PFSK-1 (cell line): ENCODE measurements around the gene CASP7. TPM values are rescaled to one million over a fixed set of nuclear protein-coding genes. Genes with fewer than 3 reads are reported as not detected.

Source experiments
- FOXP2 ChIP-seq: optimal IDR thresholded peaks from 2 replicates; pipeline ENCODE3; 2011; ENCODE audit warnings: borderline replicate concordance, control low read depth, inconsistent platforms; ENCODE audit not compliant: insufficient read depth; ENCODE audit errors: extremely low read length, extremely low read depth
- POLR2AphosphoS5 ChIP-seq: IDR thresholded peaks from 2 replicates; pipeline ENCODE4 v1.6.1; 2012; ENCODE audit warnings: low read depth, mild to moderate bottlenecking, control low read depth, low read length, moderate library complexity
- REST ChIP-seq, 2 experiments: IDR thresholded peaks; 2 replicates each; pipeline versions ENCODE4 v1.6.1 to v1.8.0; 2011 to 2012; ENCODE audit warnings: low read depth in 2 of 2, low read length in 2 of 2, control low read depth in 1 of 2, inconsistent platforms in 1 of 2, mild to moderate bottlenecking in 1 of 2, moderate library complexity in 1 of 2; ENCODE audit not compliant: insufficient read depth in 1 of 2
- SIN3A ChIP-seq: IDR thresholded peaks from 2 replicates; pipeline ENCODE4 v1.6.1; 2012; ENCODE audit warnings: mild to moderate bottlenecking, low read length, moderate library complexity, borderline replicate concordance; ENCODE audit not compliant: insufficient read depth
- TAF1 ChIP-seq: IDR thresholded peaks from 2 replicates; pipeline ENCODE4 v1.6.1; 2012; ENCODE audit warnings: low read length, control low read depth, borderline replicate concordance; ENCODE audit not compliant: insufficient read depth
- polyA plus RNA-seq: library from polyadenylated mRNA; unstranded; fragments of >200 nt; gene quantifications from one replicate; pipeline ENCODE4 v1.2.1, GENCODE V29; 2012; ENCODE audit warnings: low read depth, missing spikeins; ENCODE audit not compliant: insufficient read length

Gene CASP7
- 4.3 TPM for polyA plus RNA-seq

- TF ChIP-seq REST (IDR thresholded peaks at IDR 0.05; ENCODE audit: insufficient read depth in 1 of 2, low read depth in 2 of 2, low read length in 2 of 2): no peak
- TF ChIP-seq SIN3A: no peak
- TF ChIP-seq TAF1: no peak
- TF ChIP-seq POLR2AphosphoS5: no peak
- no peak for TF ChIP-seq FOXP2
Measured at GRCh38 chr10:113679463-113680189, at the start of gene CASP7. CASP7 (plus strand) TSS chr10:113679912; CDS start chr10:113697494, 17,582 bp downstream.

DNA sequence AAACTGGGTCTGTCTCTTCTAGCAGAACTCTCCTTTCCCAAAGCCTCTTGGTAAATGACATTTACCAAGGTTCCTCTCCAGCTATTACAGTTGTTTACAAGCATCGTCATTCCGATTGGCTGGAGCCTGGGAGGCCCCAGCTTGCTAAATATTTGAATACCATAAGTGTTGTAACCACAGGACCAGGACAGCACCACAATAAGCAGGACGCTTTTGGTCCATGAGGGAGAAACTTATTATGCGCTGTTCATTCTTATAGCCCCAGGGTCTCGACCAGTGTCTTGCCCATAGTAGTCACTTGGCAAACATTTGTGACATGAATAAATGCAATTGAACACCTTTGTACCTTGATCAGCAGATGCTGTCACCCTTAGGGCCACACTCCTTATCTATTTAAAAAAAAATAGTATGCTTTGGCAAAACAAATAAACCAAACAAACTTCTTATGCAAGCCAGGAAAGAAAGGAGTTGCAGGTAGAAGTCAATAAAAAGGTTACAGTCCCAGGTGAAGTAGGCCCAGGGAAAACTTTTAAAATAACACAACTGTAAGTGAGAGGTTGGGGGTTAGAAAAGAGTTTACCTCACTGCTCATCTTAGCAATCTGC lies 48.7 kb upstream of the CASP7 start:
- TF ChIP-seq POLR2AphosphoS5 (no peak), FOXP2 (no peak), SIN3A (no peak), TAF1 (no peak), REST (IDR thresholded peaks at IDR 0.05; ENCODE audit: insufficient read depth in 1 of 2, low read depth in 2 of 2, low read length in 2 of 2) (no peak)

GRCh38 chr10:113631684-113632367 lies 47.9 kb upstream of the CASP7 start:
- TF ChIP-seq SIN3A (no peak), TAF1 (no peak), POLR2AphosphoS5 (no peak), REST (IDR thresholded peaks at IDR 0.05; ENCODE audit: insufficient read depth in 1 of 2, low read depth in 2 of 2, low read length in 2 of 2) (no peak), FOXP2 (no peak)

DNA sequence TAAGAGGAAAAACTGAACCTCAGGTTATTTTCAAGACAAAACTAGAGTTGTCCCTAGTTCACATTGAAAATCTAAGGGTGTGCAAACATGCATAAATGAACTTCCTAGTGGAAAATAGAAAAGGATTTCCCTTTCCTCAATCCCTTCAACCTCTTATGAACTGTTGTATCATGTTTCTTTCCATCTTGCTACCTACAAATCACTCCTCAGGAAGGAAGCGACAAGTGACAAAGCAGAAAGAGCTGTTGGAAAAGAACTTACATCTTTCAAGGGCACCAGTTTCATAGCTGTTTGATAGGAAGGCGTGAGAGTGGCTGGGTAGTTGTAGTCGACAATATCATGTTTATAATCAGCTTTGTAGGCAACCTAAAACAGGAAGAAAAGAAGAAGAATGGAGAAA lies 39.7 kb upstream of the CASP7 start:
- TF ChIP-seq SIN3A (no peak), POLR2AphosphoS5 (no peak), FOXP2 (no peak), REST (IDR thresholded peaks at IDR 0.05; ENCODE audit: insufficient read depth in 1 of 2, low read depth in 2 of 2, low read length in 2 of 2) (no peak), TAF1 (no peak)
